ENCODE results near the gene CTNNBL1. TPM values are rescaled to one million over a fixed set of nuclear protein-coding genes. Genes with fewer than 3 reads are reported as not detected.

The CTNNBL1 gene
- polyA plus RNA-seq, 1 of the 3 experiments (the other 2 are of a cell fraction): 29.5 TPM

DNA sequence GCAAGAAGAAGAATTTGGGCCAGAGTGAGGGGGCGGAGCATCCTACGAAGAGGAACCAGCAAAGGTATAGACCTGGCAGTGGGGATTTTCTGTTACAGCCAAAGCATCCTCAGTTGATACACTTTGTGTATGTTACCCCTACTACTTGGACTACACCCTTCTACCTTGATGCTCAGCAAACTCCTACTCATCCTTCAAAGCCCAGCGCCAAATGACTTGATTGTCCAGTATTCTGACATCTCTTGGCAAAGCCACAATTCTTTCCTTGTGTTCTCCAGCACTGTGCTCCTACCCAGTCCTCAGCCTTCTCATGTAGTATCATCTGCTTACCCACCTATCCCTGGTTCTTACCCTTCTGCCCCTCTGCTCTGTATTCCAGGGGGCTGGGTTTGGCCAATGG lies 21.7 kb upstream of the CTNNBL1 start:
- Histone ChIP-seq H3K4me3 (ENCODE audit: low read depth in 2 of 2, low read length in 1 of 2) (no peak overlapping the region), H3K36me3 (replicated peaks in 1 of 2; ENCODE audit: control insufficient read depth in 1 of 2, insufficient read depth in 2 of 2, low read length in 1 of 2) (no peaks in the 10 kb centered on the region), H3K4me1 (ENCODE audit: control insufficient read depth in 1 of 2, insufficient read depth in 2 of 2, low read depth in 1 of 2, low read length in 1 of 2) (peaks cover 7 to 20% of the 10 kb centered on the region in 2 experiments; a peak in 3 of 4 replicates), H3K27ac (ENCODE audit: low read depth in 2 of 2, low read length in 1 of 2) (no peak overlapping the region), H3F3A (replicated peaks; ENCODE audit: insufficient read depth) (no peaks in the 10 kb centered on the region), H3K9me3 (no peaks in the 10 kb centered on the region), H4K20me1 (ENCODE audit: insufficient read depth) (no peaks in the 10 kb centered on the region), H3K4me2 (no peak overlapping the region), H2AFZ (ENCODE audit: low read depth) (no peak overlapping the region), H3K27me3 (ENCODE audit: insufficient read depth) (peaks cover 6% of the 10 kb centered on the region; the same call in 1 of the 2 replicates), H3K9me2 (no peaks in the 10 kb centered on the region), H3K9ac (no peak overlapping the region), H3K79me2 (ENCODE audit: insufficient read depth) (no peaks in the 10 kb centered on the region)
- no peak for DNase-seq
- POLR2A ChIA-PET: no interaction called here
- TF ChIP-seq CHD2 (IDR thresholded peaks at IDR 0.05; ENCODE audit: low read length, partially characterized antibody) (no peak), IRF3 (IDR thresholded peaks at IDR 0.05; ENCODE audit: low read depth, low read length) (no peak), YY1 (IDR thresholded peaks at IDR 0.05; ENCODE audit: low read depth) (no peak), GATA2 (CRISPR knock-in tag; IDR thresholded peaks at IDR 0.05) (no peak), FOXM1 (IDR thresholded peaks at IDR 0.05; ENCODE audit: low read depth) (no peak), TCF12 (IDR thresholded peaks at IDR 0.05) (no peak), RXRA (IDR thresholded peaks at IDR 0.05; ENCODE audit: borderline replicate concordance, low read depth) (no peak), EZH2phosphoT487 (IDR thresholded peaks at IDR 0.05; ENCODE audit: borderline replicate concordance, low read depth) (no peak), SIN3A (IDR thresholded peaks at IDR 0.05; ENCODE audit: borderline replicate concordance, low read depth, low read length) (no peak)
- TF ChIP-seq, protein P1, sequence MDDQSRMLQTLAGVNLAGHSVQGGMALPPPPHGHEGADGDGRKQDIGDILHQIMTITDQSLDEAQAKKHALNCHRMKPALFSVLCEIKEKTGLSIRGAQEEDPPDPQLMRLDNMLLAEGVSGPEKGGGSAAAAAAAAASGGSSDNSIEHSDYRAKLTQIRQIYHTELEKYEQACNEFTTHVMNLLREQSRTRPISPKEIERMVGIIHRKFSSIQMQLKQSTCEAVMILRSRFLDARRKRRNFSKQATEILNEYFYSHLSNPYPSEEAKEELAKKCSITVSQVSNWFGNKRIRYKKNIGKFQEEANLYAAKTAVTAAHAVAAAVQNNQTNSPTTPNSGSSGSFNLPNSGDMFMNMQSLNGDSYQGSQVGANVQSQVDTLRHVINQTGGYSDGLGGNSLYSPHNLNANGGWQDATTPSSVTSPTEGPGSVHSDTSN (IDR thresholded peaks at IDR 0.05): no peak
- TF ChIP-seq, protein P2, sequence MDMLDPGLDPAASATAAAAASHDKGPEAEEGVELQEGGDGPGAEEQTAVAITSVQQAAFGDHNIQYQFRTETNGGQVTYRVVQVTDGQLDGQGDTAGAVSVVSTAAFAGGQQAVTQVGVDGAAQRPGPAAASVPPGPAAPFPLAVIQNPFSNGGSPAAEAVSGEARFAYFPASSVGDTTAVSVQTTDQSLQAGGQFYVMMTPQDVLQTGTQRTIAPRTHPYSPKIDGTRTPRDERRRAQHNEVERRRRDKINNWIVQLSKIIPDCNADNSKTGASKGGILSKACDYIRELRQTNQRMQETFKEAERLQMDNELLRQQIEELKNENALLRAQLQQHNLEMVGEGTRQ (IDR thresholded peaks at IDR 0.05; ENCODE audit: borderline replicate concordance, low read depth, low read length): no peak
- CTCF ChIA-PET: interaction anchor here (0.9 to 2.2 kb wide), 4 partner anchors 35 to 108 kb away, joined by 3 to 7 read pairs (median 4); no protein-coding TSS in a partner anchor
- 85% methylated on average over 3 of the region's 3 CpGs for WGBS (ENCODE audit: low lambda C conversion rate)

GRCh38 chr20:37673444-37673843 lies 20.4 kb upstream of the CTNNBL1 start:
- CTCF ChIA-PET: no interaction called here
- H3K79me2 ChIP-seq (ENCODE audit: insufficient read depth): no peaks in the 10 kb centered on the region
- no peak for TF ChIP-seq ELF1 (IDR thresholded peaks at IDR 0.05)
- TF ChIP-seq RAD21 (IDR thresholded peaks at IDR 0.05; ENCODE audit: low read length): no peak
- TF ChIP-seq MEF2A (IDR thresholded peaks at IDR 0.05; ENCODE audit: borderline replicate concordance, low read depth): no peak
- no peak for TF ChIP-seq GATA2 (CRISPR knock-in tag; IDR thresholded peaks at IDR 0.05)
- no peak for TF ChIP-seq RXRA (IDR thresholded peaks at IDR 0.05; ENCODE audit: borderline replicate concordance, low read depth)
- TF ChIP-seq IRF3 (IDR thresholded peaks at IDR 0.05; ENCODE audit: low read depth, low read length): no peak
- TF ChIP-seq ZBTB33 (IDR thresholded peaks at IDR 0.05; ENCODE audit: borderline replicate concordance, low read depth): no peak
- TF ChIP-seq TAF1 (IDR thresholded peaks at IDR 0.05; ENCODE audit: borderline replicate concordance, low read depth, low read length): no peak
- TF ChIP-seq, protein P2 (IDR thresholded peaks at IDR 0.05; ENCODE audit: borderline replicate concordance, low read depth, low read length): no peak
- no peak for TF ChIP-seq FOSL2 (IDR thresholded peaks at IDR 0.05; ENCODE audit: borderline replicate concordance, low read depth)
- TF ChIP-seq FOXJ3 (CRISPR knock-in tag; IDR thresholded peaks at IDR 0.05): no peak

More at GRCh38 chr20:37673444-37673843, 20.4 kb upstream of the CTNNBL1 start:
- H4K20me1 ChIP-seq (ENCODE audit: insufficient read depth): no peaks in the 10 kb centered on the region
- no peak overlapping the region for H3K27ac ChIP-seq (ENCODE audit: low read depth in 2 of 2, low read length in 1 of 2)
- no peaks in the 10 kb centered on the region for H3K9me3 ChIP-seq
- peaks cover 7 to 20% of the 10 kb centered on the region in 2 experiments; a peak in 3 of 4 replicates for H3K4me1 ChIP-seq (ENCODE audit: control insufficient read depth in 1 of 2, insufficient read depth in 2 of 2, low read depth in 1 of 2, low read length in 1 of 2)
- POLR2A ChIA-PET: no interaction called here
- no peak overlapping the region for H3K9ac ChIP-seq
- H3F3A ChIP-seq (replicated peaks; ENCODE audit: insufficient read depth): no peaks in the 10 kb centered on the region
- no peak overlapping the region for H3K4me3 ChIP-seq (ENCODE audit: low read depth in 2 of 2, low read length in 1 of 2)
- no peak overlapping the region for H3K4me2 ChIP-seq
- DNase-seq: no peak
- H3K9me2 ChIP-seq: no peaks in the 10 kb centered on the region
- H3K27me3 ChIP-seq (ENCODE audit: insufficient read depth): peaks cover 6% of the 10 kb centered on the region; the same call in 1 of the 2 replicates
- 40% methylated on average over 1 of the region's 1 CpG for WGBS (ENCODE audit: low lambda C conversion rate)
- no peak overlapping the region for H2AFZ ChIP-seq (ENCODE audit: low read depth)
- H3K36me3 ChIP-seq (replicated peaks in 1 of 2; ENCODE audit: control insufficient read depth in 1 of 2, insufficient read depth in 2 of 2, low read length in 1 of 2): no peaks in the 10 kb centered on the region

Data from SK-N-SH (cell line).